Activated effector memory CD4-positive, alpha-beta T cell treated with Interleukin-2 at 50 U/mL for 16 hours (primary cell): ENCODE results near the gene PABPC1L.
"Not testable (repeated sequence)": the region's sequence is repeated elsewhere in the genome, so short reads cannot be mapped to it uniquely, and the experiment has no call there.

ENCODE experiments used
- DNase-seq: peaks from one replicate; pipeline ENCODE4 v3.0.0-alpha.2; 2020

Gene PABPC1L

GRCh38 chr20:44909872-44910689 is at the start of gene PABPC1L:
Gene PABPC1L (plus strand): TSS chr20:44910060. CDS start chr20:44910144, 84 bp downstream.
- peak; percentile 67 for DNase-seq

- no peak for DNase-seq
Observed at GRCh38 chr20:44861531-44862006, 48.3 kb upstream of the PABPC1L start.

GRCh38 chr20:44862286-44862685 is 47.6 kb upstream of the PABPC1L start:
- DNase-seq, result no peak

- not testable (repeated sequence) for DNase-seq
Observed at GRCh38 chr20:44863365-44864084, 46.3 kb upstream of the PABPC1L start.

- not testable (repeated sequence) for DNase-seq
Observed at GRCh38 chr20:44864493-44864892, 45.4 kb upstream of the PABPC1L start.

GRCh38 chr20:44866703-44867335 is 43.0 kb upstream of the PABPC1L start:
- no peak for DNase-seq

- DNase-seq, result no peak
Observed at GRCh38 chr20:44869471-44869870, 40.4 kb upstream of the PABPC1L start.

- not testable (repeated sequence) for DNase-seq
Observed at GRCh38 chr20:44882360-44882759, 27.5 kb upstream of the PABPC1L start.

- no peak for DNase-seq
Observed at GRCh38 chr20:44883214-44883902, 26.5 kb upstream of the PABPC1L start.

- no peak for DNase-seq
Observed at GRCh38 chr20:44884907-44885391, 24.9 kb upstream of the PABPC1L start.

GRCh38 chr20:44885392-44886265 is 24.2 kb upstream of the PABPC1L start, which contains the start of gene YWHAB:
Gene YWHAB (plus strand): TSS chr20:44885705. CDS start chr20:44901534, 15,829 bp downstream.
- DNase-seq, result peak; percentile 98

GRCh38 chr20:44886266-44886651 is 23.6 kb upstream of the PABPC1L start:
- no peak for DNase-seq

- no peak for DNase-seq
Observed at GRCh38 chr20:44886828-44887227, 23.0 kb upstream of the PABPC1L start.

GRCh38 chr20:44887466-44887865 is 22.4 kb upstream of the PABPC1L start:
- no peak for DNase-seq

GRCh38 chr20:44888226-44889103 is 21.4 kb upstream of the PABPC1L start:
- DNase-seq, result no peak

- no peak for DNase-seq
Observed at GRCh38 chr20:44891826-44892225, 18.0 kb upstream of the PABPC1L start.

GRCh38 chr20:44894959-44895358 is 14.9 kb upstream of the PABPC1L start:
- DNase-seq, result no peak

GRCh38 chr20:44896583-44896982 is 13.3 kb upstream of the PABPC1L start:
- DNase-seq, result no peak

- no peak for DNase-seq
Observed at GRCh38 chr20:44897133-44897532, 12.7 kb upstream of the PABPC1L start.

GRCh38 chr20:44900231-44900854 is 9.5 kb upstream of the PABPC1L start:
- no peak for DNase-seq
